H1 (cell line): ENCODE data around the gene PTPRE. TPM values are rescaled to one million over a fixed set of nuclear protein-coding genes. Genes with fewer than 3 reads are reported as not detected.

ENCODE experiments used
- CTCF ChIA-PET: fragments of 300-600 bp; sonication (Branson Sonifier 250); formaldehyde crosslinking; loops from one replicate; lab custom pipeline; 2021; ENCODE audit not compliant: partially characterized antibody; lab: Charles Lee
- POLR2A ChIA-PET: fragments of 300-600 bp; sonication (Branson Sonifier 250); formaldehyde crosslinking; loops from one replicate; lab custom pipeline; 2021; ENCODE audit warnings: inconsistent platforms; ENCODE audit not compliant: partially characterized antibody; lab: Charles Lee
- DNase-seq, 2 experiments: peaks; one replicate each; pipeline versions ENCODE4 v3.0.0 to v3.0.0-alpha.2; 2010 to 2022; ENCODE audit warnings: low spot score in 2 of 2, low read depth in 1 of 2, mixed read lengths in 1 of 2
- FAIRE-seq: peaks from 2 replicates; lab custom pipeline; 2011; peaks lifted over from hg19 to GRCh38; lab: Jason Lieb, UNC
- H2AFZ ChIP-seq: 2 replicates; pipeline ENCODE4 v1.8.1; 2012; ENCODE audit warnings: low read length, inconsistent platforms
- H2AK5ac ChIP-seq: 2 replicates; pipeline ENCODE4 v1.6.1; 2013; ENCODE audit warnings: low read depth, low read length
- H2BK120ac ChIP-seq: replicated peaks from 2 replicates; pipeline ENCODE3; 2013; ENCODE audit warnings: low read depth, low read length, inconsistent platforms
- H2BK12ac ChIP-seq: 2 replicates; pipeline ENCODE4 v1.6.1; 2013; ENCODE audit warnings: low read depth, low read length
- H2BK15ac ChIP-seq: 2 replicates; pipeline ENCODE4 v1.6.1; 2013; ENCODE audit warnings: low read length
- H2BK20ac ChIP-seq: 2 replicates; pipeline ENCODE4 v1.6.1; 2013; ENCODE audit warnings: low read length
- H2BK5ac ChIP-seq: 2 replicates; pipeline ENCODE4 v1.6.1; 2013; ENCODE audit warnings: low read depth, low read length
- H3K14ac ChIP-seq: 2 replicates; pipeline ENCODE4 v1.6.1; 2013; ENCODE audit warnings: inconsistent platforms; ENCODE audit not compliant: insufficient read length
- H3K18ac ChIP-seq: 2 replicates; pipeline ENCODE4 v1.6.1; 2013; ENCODE audit warnings: low read length; ENCODE audit errors: extremely low read depth
- H3K23ac ChIP-seq: 2 replicates; pipeline ENCODE4 v1.6.1; 2013; ENCODE audit warnings: inconsistent platforms; ENCODE audit not compliant: insufficient read length
- H3K23me2 ChIP-seq: 2 replicates; pipeline ENCODE4 v1.6.1; 2013; ENCODE audit warnings: low read depth, low read length
- H3K27ac ChIP-seq: 2 replicates; pipeline ENCODE4 v1.6.1; 2011; ENCODE audit warnings: low read depth, low read length, inconsistent platforms
- H3K27me3 ChIP-seq, 4 experiments: replicated peaks in 1 of 4; 1 replicate in 1 of 4; 2 replicates in 3 of 4; pipeline versions ENCODE4 v1.6.1 to v1.8.1; 2011 to 2013; ENCODE audit warnings: low read length in 3 of 4, mild to moderate bottlenecking in 3 of 4, inconsistent platforms in 2 of 4, mixed read lengths in 2 of 4, moderate library complexity in 1 of 4; ENCODE audit not compliant: control insufficient read depth in 3 of 4, insufficient read depth in 3 of 4; ENCODE audit errors: extremely low read depth in 1 of 4
- H3K36me3 ChIP-seq, 4 experiments: 2 replicates each; pipeline versions ENCODE4 v1.6.1 to v1.8.1; 2011 to 2013; ENCODE audit warnings: mild to moderate bottlenecking in 4 of 4, low read length in 3 of 4, moderate library complexity in 2 of 4, control low read depth in 1 of 4, inconsistent platforms in 1 of 4; ENCODE audit not compliant: insufficient read depth in 4 of 4, control insufficient read depth in 2 of 4
- H3K4ac ChIP-seq: replicated peaks from 2 replicates; pipeline ENCODE3; 2013; ENCODE audit warnings: low read length, low read depth, mixed read lengths, inconsistent platforms; ENCODE audit not compliant: insufficient read length
- H3K4me1 ChIP-seq, 4 experiments: replicated peaks in 1 of 4; 1 replicate in 1 of 4; 2 replicates in 3 of 4; pipeline versions ENCODE4 v1.6.1 to v1.8.1; 2011 to 2013; ENCODE audit warnings: low read length in 3 of 4, inconsistent platforms in 2 of 4, mixed read lengths in 1 of 4; ENCODE audit not compliant: insufficient read depth in 4 of 4, control insufficient read depth in 3 of 4
- H3K4me2 ChIP-seq, 2 experiments: 2 replicates each; pipeline versions ENCODE4 v1.6.1 to v1.8.1; 2011 to 2013; ENCODE audit warnings: low read depth in 2 of 2, low read length in 2 of 2, control low read depth in 1 of 2, inconsistent platforms in 1 of 2, mild to moderate bottlenecking in 1 of 2; ENCODE audit not compliant: insufficient read depth in 1 of 2
- H3K4me3 ChIP-seq, 4 experiments: fragments of 200-600, 300-600 bp in 1 of 4; sonication (generic), shearing (Covaris generic), sonication (Bioruptor Twin) in 1 of 4; 2 replicates each; pipeline versions ENCODE4 v1.5.1 to v1.8.1; 2011 to 2016; ENCODE audit warnings: low read length in 4 of 4, low read depth in 3 of 4, control low read depth in 2 of 4, inconsistent platforms in 2 of 4, mild to moderate bottlenecking in 2 of 4, mixed read lengths in 1 of 4, moderate library complexity in 1 of 4; ENCODE audit not compliant: insufficient read depth in 2 of 4; ENCODE audit errors: extremely low read depth in 1 of 4
- H3K56ac ChIP-seq: replicated peaks from 2 replicates; pipeline ENCODE3; 2013; ENCODE audit warnings: low read depth, mild to moderate bottlenecking, mixed read lengths, low read length, inconsistent platforms; ENCODE audit not compliant: insufficient read length
- H3K79me1 ChIP-seq: 2 replicates; pipeline ENCODE4 v1.6.1; 2013; ENCODE audit warnings: low read depth, low read length, control low read depth
- H3K79me2 ChIP-seq, 2 experiments: 2 replicates each; pipeline versions ENCODE4 v1.6.1 to v1.8.1; 2012 to 2013; ENCODE audit warnings: low read length in 2 of 2, mild to moderate bottlenecking in 2 of 2, inconsistent platforms in 1 of 2; ENCODE audit not compliant: insufficient read depth in 2 of 2, control insufficient read depth in 1 of 2
- H3K9ac ChIP-seq, 4 experiments: replicated peaks in 1 of 4; 1 replicate in 1 of 4; 2 replicates in 3 of 4; pipeline versions ENCODE4 v1.6.1 to v1.8.1; 2011 to 2013; ENCODE audit warnings: low read depth in 3 of 4, low read length in 3 of 4, control low read depth in 2 of 4, mild to moderate bottlenecking in 2 of 4, moderate library complexity in 2 of 4, inconsistent platforms in 1 of 4; ENCODE audit errors: extremely low read depth in 1 of 4
- H3K9me3 ChIP-seq, 2 experiments: 2 replicates each; pipeline versions ENCODE4 v1.6.1 to v1.8.1; 2012 to 2013; ENCODE audit warnings: mild to moderate bottlenecking in 2 of 2, moderate library complexity in 2 of 2, control low read depth in 1 of 2, inconsistent platforms in 1 of 2, low read depth in 1 of 2, low read length in 1 of 2, mixed read lengths in 1 of 2; ENCODE audit not compliant: insufficient read depth in 2 of 2
- H4K20me1 ChIP-seq, 2 experiments: replicated peaks in 1 of 2; 2 replicates each; pipeline versions ENCODE3 to v1.8.1; 2011 to 2013; ENCODE audit warnings: inconsistent platforms in 2 of 2, low read length in 2 of 2, mild to moderate bottlenecking in 1 of 2; ENCODE audit not compliant: insufficient read depth in 2 of 2, control insufficient read depth in 1 of 2
- H4K5ac ChIP-seq: 2 replicates; pipeline ENCODE4 v1.6.1; 2013; ENCODE audit warnings: low read length, low read depth, mixed read lengths, inconsistent platforms; ENCODE audit not compliant: insufficient read length
- H4K8ac ChIP-seq: 2 replicates; pipeline ENCODE4 v1.8.0; 2013; ENCODE audit warnings: mild to moderate bottlenecking, moderate library complexity, low read length, inconsistent platforms; ENCODE audit not compliant: insufficient read depth; ENCODE audit errors: extremely low read depth
- H4K91ac ChIP-seq: replicated peaks from 2 replicates; pipeline ENCODE3; 2013; ENCODE audit warnings: low read length, mixed read lengths, inconsistent platforms; ENCODE audit not compliant: insufficient read length
- ATF3 ChIP-seq: IDR thresholded peaks from 2 replicates; pipeline ENCODE4 v1.6.1; 2011; ENCODE audit warnings: low read depth, mild to moderate bottlenecking, low read length; ENCODE audit not compliant: insufficient read depth
- BCL11A ChIP-seq, 2 experiments: IDR thresholded peaks; one replicate each; pipeline ENCODE4 v1.6.1; 2011; ENCODE audit warnings: low read depth in 2 of 2, low read length in 2 of 2, mild to moderate bottlenecking in 2 of 2
- BRCA1 ChIP-seq: IDR thresholded peaks from 2 replicates; pipeline ENCODE4 v1.6.1; 2012; ENCODE audit warnings: low read depth, low read length, improper control_type of control experiment
- CHD2 ChIP-seq: IDR thresholded peaks from 2 replicates; pipeline ENCODE4 v1.6.1; 2012; ENCODE audit warnings: low read length, improper control_type of control experiment
- EP300 ChIP-seq, 2 experiments: IDR thresholded peaks; 1 replicate in 1 of 2; 2 replicates in 1 of 2; pipeline ENCODE4 v1.6.1; 2011 to 2012; ENCODE audit warnings: low read depth in 2 of 2, low read length in 2 of 2, mild to moderate bottlenecking in 2 of 2, borderline replicate concordance in 1 of 2, inconsistent platforms in 1 of 2, moderate library complexity in 1 of 2
- HDAC6 ChIP-seq: IDR thresholded peaks from one replicate; pipeline ENCODE4 v1.7.1; 2012; ENCODE audit warnings: low read depth, mild to moderate bottlenecking, inconsistent platforms, low read length, moderate library complexity
- POLR2A ChIP-seq, 2 experiments: IDR thresholded peaks; 1 replicate in 1 of 2; 2 replicates in 1 of 2; pipeline ENCODE4 v1.6.1; 2011; ENCODE audit warnings: low read depth in 2 of 2, low read length in 2 of 2, mild to moderate bottlenecking in 2 of 2; ENCODE audit errors: control extremely low read depth in 1 of 2
- RAD21 ChIP-seq, 2 experiments: IDR thresholded peaks in 1 of 2; conservative IDR thresholded peaks in 1 of 2; 2 replicates each; pipeline ENCODE4 v1.6.1; 2011; ENCODE audit warnings: low read depth in 2 of 2, low read length in 2 of 2, improper control_type of control experiment in 1 of 2, inconsistent platforms in 1 of 2, mild to moderate bottlenecking in 1 of 2, moderate library complexity in 1 of 2
- SP1 ChIP-seq: IDR thresholded peaks from 2 replicates; pipeline ENCODE4 v1.6.1; 2011; ENCODE audit warnings: low read depth, low read length
- SP2 ChIP-seq: IDR thresholded peaks from 2 replicates; pipeline ENCODE4 v1.6.1; 2012; ENCODE audit warnings: mild to moderate bottlenecking, low read length, inconsistent platforms
- SUZ12 ChIP-seq: fragments of 200-600 bp; sonication (generic); IDR thresholded peaks from 2 replicates; pipeline ENCODE4 v1.6.1; 2012; ENCODE audit warnings: mild to moderate bottlenecking, inconsistent platforms, low read length, moderate library complexity, mixed read lengths
- TAF1 ChIP-seq: IDR thresholded peaks from 2 replicates; pipeline ENCODE4 v1.6.1; 2011; ENCODE audit warnings: mild to moderate bottlenecking, low read depth, low read length
- WGBS, 2 experiments: shearing (Covaris generic) in 1 of 2; methylation state at CpG; one replicate each; pipeline versions ENCODE4 v1.1.6 to v1.1.7; 2013 to 2015; ENCODE audit warnings: low lambda C conversion rate in 2 of 2, mixed read lengths in 2 of 2, inconsistent platforms in 1 of 2, low coverage in 1 of 2, missing lambda C conversion rate in 1 of 2; ENCODE audit not compliant: insufficient replicate concordance in 2 of 2, insufficient coverage in 1 of 2, insufficient read length in 1 of 2; ENCODE audit errors: extremely low coverage in 1 of 2, missing lambda C conversion rate in 1 of 2; 5-methylcytosine and 5-hydroxymethylcytosine counted together
- polyA plus RNA-seq, 7 experiments: library from polyadenylated mRNA; depleted of rRNA in 3 of 7; stranded (reverse) in 5 of 7; unstranded in 2 of 7; fragments of >200 nt in 5 of 7; fragments of 200-250 nt in 2 of 7; gene quantifications; 1 replicate in 5 of 7; 2 replicates in 1 of 7; 4 replicates in 1 of 7; pipeline versions ENCODE4 v1.2.1 to v1.2.3, GENCODE V29; 2011 to 2013; ENCODE audit warnings: missing spikeins in 2 of 7, mixed read lengths in 2 of 7
- total RNA-seq: library from RNA; stranded (reverse); fragmentation: NEBNext Ultra II Directional; extraction: Animal tissue kit (Norgen Biotek cat#: 25700); gene quantifications from 2 replicates; pipeline ENCODE4 v1.2.1, GENCODE V29; 2021

The PTPRE gene
- total and polyA plus RNA-seq, 2 of the 8 experiments (the other 6 are each of a cell fraction or from before 2014, with no cell fraction given): 0.33 to 0.54 TPM

GRCh38 chr10:128103229-128103714 is 196.4 kb downstream of the PTPRE start:
- H3K4me3 ChIP-seq: no peak overlapping the region
- no peaks in the 10 kb centered on the region for H3K79me2 ChIP-seq
- H3K4me2 ChIP-seq: no peak overlapping the region
- no peaks in the 10 kb centered on the region for H3K9me3 ChIP-seq
- H2BK15ac ChIP-seq: no peak overlapping the region
- H4K8ac ChIP-seq: no peak overlapping the region
- H3K14ac ChIP-seq: no peak overlapping the region
- H3K27me3 ChIP-seq: no peaks in the 10 kb centered on the region
- H3K79me1 ChIP-seq: no peaks in the 10 kb centered on the region
- H3K27ac ChIP-seq: no peak overlapping the region
- H3K23ac ChIP-seq: no peak overlapping the region
- H2AFZ ChIP-seq: no peak overlapping the region
- H2AK5ac ChIP-seq: no peak overlapping the region
- FAIRE-seq: no peak
- H4K5ac ChIP-seq: no peak overlapping the region
- H3K23me2 ChIP-seq: no peaks in the 10 kb centered on the region
- CTCF ChIA-PET: interaction anchor here (0.7 to 2.6 kb wide), 6 partner anchors 10 to 20 kb away, joined by 3 to 19 read pairs (median 3); no protein-coding TSS in a partner anchor
- no peak overlapping the region for H4K91ac ChIP-seq
- H4K20me1 ChIP-seq: peaks cover 3 to 5% of the 10 kb centered on the region in 2 experiments
- DNase-seq: no peak
- H2BK12ac ChIP-seq: no peak overlapping the region
- no peak overlapping the region for H3K18ac ChIP-seq
- no peak overlapping the region for H3K4ac ChIP-seq
- no peak overlapping the region for H2BK5ac ChIP-seq
- no peak overlapping the region for H3K9ac ChIP-seq
- H3K56ac ChIP-seq: no peak overlapping the region
- 93% methylated on average over 8 of the region's 8 CpGs; no CpG with 5 or more reads in 1 of the 2 experiments for WGBS, 2 experiments
- H3K4me1 ChIP-seq: no peaks in the 10 kb centered on the region
- H3K36me3 ChIP-seq: peaks cover 60 to 97% (median 86%) of the 10 kb centered on the region in 4 experiments
- TF ChIP-seq SP1 (no peak), RAD21 (IDR thresholded peaks at IDR 0.05 in 1 of 2, conservative IDR thresholded peaks at IDR 0.05 in 1 of 2; ENCODE audit: low read depth in 2 of 2, low read length in 2 of 2) (no peak), BCL11A (IDR thresholded peaks at IDR 0.05; ENCODE audit: low read depth in 2 of 2, low read length in 2 of 2) (no peak), SUZ12 (no peak), EP300 (IDR thresholded peaks at IDR 0.05; ENCODE audit: borderline replicate concordance in 1 of 2, low read depth in 2 of 2, low read length in 2 of 2) (no peak), TAF1 (no peak), HDAC6 (no peak), CHD2 (no peak), BRCA1 (no peak), SP2 (no peak), POLR2A (IDR thresholded peaks at IDR 0.05; ENCODE audit: control extremely low read depth in 1 of 2, low read depth in 2 of 2, low read length in 2 of 2) (no peak), ATF3 (no peak)
- H2BK120ac ChIP-seq: no peak overlapping the region
- POLR2A ChIA-PET: no interaction called here
- H2BK20ac ChIP-seq: no peak overlapping the region
